AG04449 (cell line): ENCODE results near the gene RPRD1A.

Source experiments
- CTCF ChIA-PET: fragments of 350-600 bp; formaldehyde crosslinking; extraction: SDS; loops from one replicate; lab custom pipeline; 2021; ENCODE audit warnings: antibody characterized with exemption; lab: Yijun Ruan, JAX
- POLR2A ChIA-PET: fragments of 400-600, 350-600 bp; formaldehyde crosslinking; extraction: SDS; loops from one replicate; lab custom pipeline; 2020; ENCODE audit warnings: antibody characterized with exemption, inconsistent platforms; lab: Yijun Ruan, JAX
- DNase-seq: peaks from one replicate; pipeline ENCODE4 v3.0.0-alpha.2; 2010; ENCODE audit warnings: low read depth, low spot score
- H3K4me3 ChIP-seq: 2 replicates; pipeline ENCODE4 v1.5.1; 2011; ENCODE audit warnings: low read depth, mild to moderate bottlenecking, control low read depth, low read length
- CTCF ChIP-seq: IDR thresholded peaks from one replicate; pipeline ENCODE4 v1.5.1; 2011; ENCODE audit warnings: mild to moderate bottlenecking, moderate library complexity, low read length, control low read depth, inconsistent platforms; ENCODE audit not compliant: insufficient read depth; ENCODE audit errors: missing control alignments

RPRD1A gene

GRCh38 chr18:35979112-35979511 lies 88.2 kb downstream of the RPRD1A start:
- DNase-seq = no peak
- TF ChIP-seq CTCF = no peak
- H3K4me3 ChIP-seq = no peak overlapping the region

GRCh38 chr18:35974181-35974580 lies 93.2 kb downstream of the RPRD1A start:
- POLR2A ChIA-PET = no interaction called here
- CTCF ChIA-PET = interaction anchor here (1.3 kb wide), 1 partner anchor 713 kb away, joined by 3 read pairs; no protein-coding TSS in a partner anchor
- no peak for TF ChIP-seq CTCF
- H3K4me3 ChIP-seq = no peak overlapping the region
- no peak for DNase-seq

More at GRCh38 chr18:35979112-35979511, 88.2 kb downstream of the RPRD1A start:
- POLR2A ChIA-PET = no interaction called here
- CTCF ChIA-PET = no interaction called here

GRCh38 chr18:35973650-35974049 lies 93.7 kb downstream of the RPRD1A start:
- no peak for TF ChIP-seq CTCF
- POLR2A ChIA-PET = interaction anchor here (1.7 kb wide), 1 partner anchor 10 kb away, joined by 6 read pairs; no protein-coding TSS in a partner anchor
- DNase-seq = no peak
- CTCF ChIA-PET = interaction anchor here (0.8 to 3.6 kb wide), 3 partner anchors 23 to 714 kb away, joined by 3 to 17 read pairs (median 3); no protein-coding TSS in a partner anchor
- peak overlapping the region; percentile 95 for H3K4me3 ChIP-seq

- POLR2A ChIA-PET = interaction anchor here (0.6 to 1.7 kb wide), 4 partner anchors 11 to 1397 kb away, joined by 3 to 6 read pairs (median 4); no protein-coding TSS in a partner anchor
- peak; percentile 72 for DNase-seq
- no peak for TF ChIP-seq CTCF
- H3K4me3 ChIP-seq = peak within 1 kb of the TSS; percentile 95
- CTCF ChIA-PET = interaction anchor here (3.6 kb wide), 1 partner anchor 22 kb away, joined by 17 read pairs; no protein-coding TSS in a partner anchor
Measured at GRCh38 chr18:35972197-35973000, 95.0 kb downstream of the RPRD1A start, which contains the start of gene RMP24. Gene RMP24, plus strand, starts transcription at chr18:35972679.

GRCh38 chr18:35971661-35972196 lies 95.6 kb downstream of the RPRD1A start:
- ChIA-PET CTCF (interaction anchor here (3.6 kb wide), 1 partner anchor 22 kb away, joined by 17 read pairs; no protein-coding TSS in a partner anchor), POLR2A (interaction anchor here (1.7 kb wide), 1 partner anchor 12 kb away, joined by 6 read pairs; no protein-coding TSS in a partner anchor)

More at GRCh38 chr18:35971661-35972196, 95.6 kb downstream of the RPRD1A start:
- H3K4me3 ChIP-seq = peak overlapping the region; percentile 95
- DNase-seq = no peak
- no peak for TF ChIP-seq CTCF
